ENCODE results near the gene TSPAN4. TPM values are rescaled to one million over a fixed set of nuclear protein-coding genes. Genes with fewer than 3 reads are reported as not detected.

The TSPAN4 gene
- total and polyA plus RNA-seq, 2 of the 13 experiments (the other 11 are each of a cell fraction or from before 2014, with no cell fraction given) = 31.7 to 68.3 TPM

DNA sequence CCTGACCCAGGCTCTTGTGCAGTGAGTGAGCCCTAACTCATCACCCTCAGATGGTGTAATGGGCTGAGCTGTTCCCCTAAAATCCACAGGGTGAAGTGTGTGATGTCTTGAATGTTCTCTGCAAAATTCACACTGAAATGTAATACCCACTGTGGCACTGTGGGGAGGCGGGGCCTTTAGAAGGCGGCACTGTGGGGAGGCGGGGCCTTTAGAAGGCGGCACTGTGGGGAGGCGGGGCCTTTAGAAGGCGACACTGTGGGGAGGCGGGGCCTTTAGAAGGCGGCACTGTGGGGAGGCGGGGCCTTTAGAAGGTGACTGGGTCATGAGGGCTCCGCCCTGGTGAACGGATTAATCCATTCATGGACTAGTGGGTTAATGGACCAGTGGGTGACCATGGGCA, 34.9 kb downstream of the TSPAN4 start:
- DNase-seq (ENCODE audit: low spot score) (no peak), FAIRE-seq (no peak), ATAC-seq (no peak)
- Histone ChIP-seq H4K20me1 (ENCODE audit: insufficient read depth, low read length) (no peaks in the 10 kb centered on the region), H2AFZ (ENCODE audit: low read length) (no peak overlapping the region), H3K79me2 (ENCODE audit: insufficient read depth, low read length) (no peaks in the 10 kb centered on the region), H3K9ac (ENCODE audit: insufficient read depth, low read depth, low read length) (no peak overlapping the region), H3K36me3 (replicated peaks in 1 of 2; ENCODE audit: control insufficient read depth in 1 of 2, insufficient read depth in 2 of 2, low read length in 2 of 2) (peaks cover 7 to 14% of the 10 kb centered on the region in 2 experiments; a peak in 3 of 5 replicates), H3K4me3 (replicated peaks in 1 of 3; ENCODE audit: insufficient read depth in 1 of 3, low read depth in 2 of 3, low read length in 3 of 3) (no peak overlapping the region), H3K4me1 (ENCODE audit: insufficient read depth, low read length) (no peaks in the 10 kb centered on the region), H3K27ac (ENCODE audit: extremely low read length, insufficient read depth, low read length) (no peak overlapping the region), H3K9me3 (ENCODE audit: low read length) (no peaks in the 10 kb centered on the region), H3K4me2 (ENCODE audit: low read depth, low read length) (no peak overlapping the region), H3K27me3 (ENCODE audit: control insufficient read depth in 1 of 2, insufficient read depth in 2 of 2, low read length in 2 of 2) (no peaks in the 10 kb centered on the region)
- TF ChIP-seq FOXM1 (CRISPR knock-in tag; IDR thresholded peaks at IDR 0.05) (no peak), ARHGAP35 (CRISPR knock-in tag; IDR thresholded peaks at IDR 0.05; ENCODE audit: borderline replicate concordance) (no peak), BHLHE40 (IDR thresholded peaks at IDR 0.05; ENCODE audit: low read length) (no peak), ZSCAN9 (CRISPR knock-in tag; IDR thresholded peaks at IDR 0.05; ENCODE audit: borderline replicate concordance) (no peak), NR3C1 (CRISPR knock-in tag; IDR thresholded peaks at IDR 0.05) (no peak), MED13 (CRISPR knock-in tag; IDR thresholded peaks at IDR 0.05) (no peak), RELA (CRISPR knock-in tag; IDR thresholded peaks at IDR 0.05) (no peak), KLF11 (CRISPR knock-in tag; IDR thresholded peaks at IDR 0.05) (no peak), NFYB (CRISPR knock-in tag; IDR thresholded peaks at IDR 0.05) (no peak)
- CTCF ChIA-PET (ENCODE audit: low intra/inter-chr PET ratio, low total read pairs) = no interaction called here
- intact Hi-C loops (cut with micrococcal nuclease; ENCODE audit: unreplicated experiment) = no loop called here
- no TSS peak for BruUV-seq (replicated peaks)
- POLR2A ChIA-PET = no interaction called here
- WGBS (ENCODE audit: low lambda C conversion rate) = 97% methylated on average over 10 of the region's 11 CpGs
- in situ Hi-C loops (cut with HindIII; ENCODE audit: extremely low pct_ligation_motif_present, low pct_unique_long_range_greater_than_20kb) = no loop called here

DNA sequence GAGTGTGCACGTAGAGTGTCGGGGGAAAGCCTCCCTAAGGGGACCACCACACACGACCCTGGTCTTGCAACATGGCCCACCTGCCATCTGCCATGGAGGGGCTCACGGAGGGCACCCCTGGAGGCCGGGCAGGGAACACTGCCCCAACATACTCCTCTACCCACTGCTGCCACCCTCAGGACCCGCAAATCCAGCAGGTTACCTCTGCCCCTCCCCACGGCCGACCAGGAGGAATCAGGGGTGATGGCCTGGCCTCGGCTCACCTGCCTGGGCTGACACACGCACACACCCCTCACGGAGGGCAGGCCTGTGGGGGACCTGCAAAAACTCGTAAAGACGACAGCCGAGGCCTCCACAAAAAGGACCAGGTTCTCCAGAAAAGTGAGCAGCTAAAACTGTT, 37.8 kb downstream of the TSPAN4 start:
- intact Hi-C loops (cut with micrococcal nuclease; ENCODE audit: unreplicated experiment) (no loop called here), in situ Hi-C loops (cut with HindIII; ENCODE audit: extremely low pct_ligation_motif_present, low pct_unique_long_range_greater_than_20kb) (loop anchor here (10.0 kb wide), 1 partner anchor 174 kb away; no protein-coding TSS in a partner anchor)
- Histone ChIP-seq H3K27me3 (ENCODE audit: control insufficient read depth in 1 of 2, insufficient read depth in 2 of 2, low read length in 2 of 2) (no peaks in the 10 kb centered on the region), H3K9me3 (ENCODE audit: low read length) (no peaks in the 10 kb centered on the region), H3K9ac (ENCODE audit: insufficient read depth, low read depth, low read length) (no peak overlapping the region), H3K27ac (ENCODE audit: extremely low read length, insufficient read depth, low read length) (no peak overlapping the region), H3K36me3 (replicated peaks in 1 of 2; ENCODE audit: control insufficient read depth in 1 of 2, insufficient read depth in 2 of 2, low read length in 2 of 2) (peaks cover 10 to 16% of the 10 kb centered on the region in 2 experiments; a peak in 4 of 5 replicates), H3K4me1 (ENCODE audit: insufficient read depth, low read length) (no peaks in the 10 kb centered on the region), H3K4me2 (ENCODE audit: low read depth, low read length) (no peak overlapping the region), H2AFZ (ENCODE audit: low read length) (no peak overlapping the region), H3K4me3 (replicated peaks in 1 of 3; ENCODE audit: insufficient read depth in 1 of 3, low read depth in 2 of 3, low read length in 3 of 3) (no peak overlapping the region), H4K20me1 (ENCODE audit: insufficient read depth, low read length) (no peaks in the 10 kb centered on the region), H3K79me2 (ENCODE audit: insufficient read depth, low read length) (no peaks in the 10 kb centered on the region)
- no peak for ATAC-seq
- no peak for DNase-seq (ENCODE audit: low spot score)
- no TSS peak for BruUV-seq (replicated peaks)
- CTCF ChIA-PET (ENCODE audit: low intra/inter-chr PET ratio, low total read pairs) = no interaction called here
- 92% methylated on average over 8 of the region's 14 CpGs for WGBS (ENCODE audit: low lambda C conversion rate)
- no peak for FAIRE-seq
- POLR2A ChIA-PET = no interaction called here
- no peak for TF ChIP-seq ZNF430 (CRISPR knock-in tag; IDR thresholded peaks at IDR 0.05)
- TF ChIP-seq CBX2 (IDR thresholded peaks at IDR 0.05; ENCODE audit: low read depth, low read length) = no peak
- TF ChIP-seq CBX2 (CRISPR knock-in tag; IDR thresholded peaks at IDR 0.05; ENCODE audit: low read depth) = no peak
- TF ChIP-seq, protein P1, sequence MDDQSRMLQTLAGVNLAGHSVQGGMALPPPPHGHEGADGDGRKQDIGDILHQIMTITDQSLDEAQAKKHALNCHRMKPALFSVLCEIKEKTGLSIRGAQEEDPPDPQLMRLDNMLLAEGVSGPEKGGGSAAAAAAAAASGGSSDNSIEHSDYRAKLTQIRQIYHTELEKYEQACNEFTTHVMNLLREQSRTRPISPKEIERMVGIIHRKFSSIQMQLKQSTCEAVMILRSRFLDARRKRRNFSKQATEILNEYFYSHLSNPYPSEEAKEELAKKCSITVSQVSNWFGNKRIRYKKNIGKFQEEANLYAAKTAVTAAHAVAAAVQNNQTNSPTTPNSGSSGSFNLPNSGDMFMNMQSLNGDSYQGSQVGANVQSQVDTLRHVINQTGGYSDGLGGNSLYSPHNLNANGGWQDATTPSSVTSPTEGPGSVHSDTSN (CRISPR knock-in tag; IDR thresholded peaks at IDR 0.05; ENCODE audit: borderline replicate concordance) = no peak
- TF ChIP-seq ZNF124 (CRISPR knock-in tag; IDR thresholded peaks at IDR 0.05) = no peak
- TF ChIP-seq, protein P2, sequence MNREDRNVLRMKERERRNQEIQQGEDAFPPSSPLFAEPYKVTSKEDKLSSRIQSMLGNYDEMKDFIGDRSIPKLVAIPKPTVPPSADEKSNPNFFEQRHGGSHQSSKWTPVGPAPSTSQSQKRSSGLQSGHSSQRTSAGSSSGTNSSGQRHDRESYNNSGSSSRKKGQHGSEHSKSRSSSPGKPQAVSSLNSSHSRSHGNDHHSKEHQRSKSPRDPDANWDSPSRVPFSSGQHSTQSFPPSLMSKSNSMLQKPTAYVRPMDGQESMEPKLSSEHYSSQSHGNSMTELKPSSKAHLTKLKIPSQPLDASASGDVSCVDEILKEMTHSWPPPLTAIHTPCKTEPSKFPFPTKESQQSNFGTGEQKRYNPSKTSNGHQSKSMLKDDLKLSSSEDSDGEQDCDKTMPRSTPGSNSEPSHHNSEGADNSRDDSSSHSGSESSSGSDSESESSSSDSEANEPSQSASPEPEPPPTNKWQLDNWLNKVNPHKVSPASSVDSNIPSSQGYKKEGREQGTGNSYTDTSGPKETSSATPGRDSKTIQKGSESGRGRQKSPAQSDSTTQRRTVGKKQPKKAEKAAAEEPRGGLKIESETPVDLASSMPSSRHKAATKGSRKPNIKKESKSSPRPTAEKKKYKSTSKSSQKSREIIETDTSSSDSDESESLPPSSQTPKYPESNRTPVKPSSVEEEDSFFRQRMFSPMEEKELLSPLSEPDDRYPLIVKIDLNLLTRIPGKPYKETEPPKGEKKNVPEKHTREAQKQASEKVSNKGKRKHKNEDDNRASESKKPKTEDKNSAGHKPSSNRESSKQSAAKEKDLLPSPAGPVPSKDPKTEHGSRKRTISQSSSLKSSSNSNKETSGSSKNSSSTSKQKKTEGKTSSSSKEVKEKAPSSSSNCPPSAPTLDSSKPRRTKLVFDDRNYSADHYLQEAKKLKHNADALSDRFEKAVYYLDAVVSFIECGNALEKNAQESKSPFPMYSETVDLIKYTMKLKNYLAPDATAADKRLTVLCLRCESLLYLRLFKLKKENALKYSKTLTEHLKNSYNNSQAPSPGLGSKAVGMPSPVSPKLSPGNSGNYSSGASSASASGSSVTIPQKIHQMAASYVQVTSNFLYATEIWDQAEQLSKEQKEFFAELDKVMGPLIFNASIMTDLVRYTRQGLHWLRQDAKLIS (CRISPR knock-in tag; IDR thresholded peaks at IDR 0.05) = no peak
- TF ChIP-seq, protein P3, sequence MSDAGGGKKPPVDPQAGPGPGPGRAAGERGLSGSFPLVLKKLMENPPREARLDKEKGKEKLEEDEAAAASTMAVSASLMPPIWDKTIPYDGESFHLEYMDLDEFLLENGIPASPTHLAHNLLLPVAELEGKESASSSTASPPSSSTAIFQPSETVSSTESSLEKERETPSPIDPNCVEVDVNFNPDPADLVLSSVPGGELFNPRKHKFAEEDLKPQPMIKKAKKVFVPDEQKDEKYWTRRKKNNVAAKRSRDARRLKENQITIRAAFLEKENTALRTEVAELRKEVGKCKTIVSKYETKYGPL (CRISPR knock-in tag; IDR thresholded peaks at IDR 0.05) = no peak
